HepG2 (cell line): ENCODE results near the gene TBC1D24. TPM values are rescaled to one million over a fixed set of nuclear protein-coding genes. Genes with fewer than 3 reads are reported as not detected.

Source experiments
- ATF6 ChIP-seq: sonication (generic); formaldehyde crosslinking; conservative IDR thresholded peaks from 2 replicates; pipeline ENCODE4 v1.4.0; 2020; ENCODE audit warnings: missing genetic modification reagents
- GTF2F1 ChIP-seq: fragments of 150-350 bp; IDR thresholded peaks from 2 replicates; pipeline ENCODE4 v1.6.1; 2014; ENCODE audit warnings: low read length
- RFXAP ChIP-seq: sonication (generic); formaldehyde crosslinking; IDR thresholded peaks from 2 replicates; pipeline ENCODE4 v1.4.0; 2020; ENCODE audit warnings: missing genetic modification reagents, borderline replicate concordance
- SCMH1 ChIP-seq: sonication (generic); formaldehyde crosslinking; IDR thresholded peaks from 2 replicates; pipeline ENCODE4 v1.9.0; 2021; ENCODE audit warnings: missing genetic modification reagents, mild to moderate bottlenecking, borderline replicate concordance
- SIX4 ChIP-seq: sonication (generic); formaldehyde crosslinking; IDR thresholded peaks from 2 replicates; pipeline ENCODE4 v1.4.0; 2020; ENCODE audit warnings: missing genetic modification reagents
- SP5 ChIP-seq: IDR thresholded peaks from 2 replicates; pipeline ENCODE4 v1.6.1; 2016; ENCODE audit warnings: low read depth, borderline replicate concordance
- U2AF2 ChIP-seq: fragments of 200-400 bp; formaldehyde crosslinking; IDR thresholded peaks from 2 replicates; pipeline ENCODE4 v1.6.1; 2017; ENCODE audit warnings: low read depth, mild to moderate bottlenecking, low read length
- ZBTB4 ChIP-seq: sonication (generic); formaldehyde crosslinking; IDR thresholded peaks from 2 replicates; pipeline ENCODE4 v1.4.0; 2020; ENCODE audit warnings: missing genetic modification reagents, mild to moderate bottlenecking, borderline replicate concordance
- ZNF160 ChIP-seq: sonication (generic); formaldehyde crosslinking; IDR thresholded peaks from 2 replicates; pipeline ENCODE4 v1.8.0; 2022; ENCODE audit warnings: mild to moderate bottlenecking, inconsistent platforms, missing genetic modification reagents
- ZNF335 ChIP-seq: sonication (generic); formaldehyde crosslinking; IDR thresholded peaks from 2 replicates; pipeline ENCODE4 v1.4.0; 2020; ENCODE audit warnings: missing genetic modification reagents
- ZSCAN29 ChIP-seq: sonication (generic); formaldehyde crosslinking; conservative IDR thresholded peaks from 2 replicates; pipeline ENCODE4 v1.4.0; 2020; ENCODE audit warnings: mild to moderate bottlenecking, missing genetic modification reagents
- polyA plus RNA-seq, 8 experiments: library from polyadenylated mRNA; depleted of rRNA in 3 of 8; stranded (reverse) in 7 of 8; unstranded in 1 of 8; fragments of >200 nt; fragmentation: Illumina TruSeq in 4 of 8; extraction: Trizol in 4 of 8; gene quantifications; 2 replicates each; pipeline versions ENCODE4 v1.2.1 to v1.2.3, GENCODE V29; 2011 to 2016; ENCODE audit warnings: low read depth in 4 of 8, missing spikeins in 1 of 8, mixed read lengths in 1 of 8; ENCODE audit not compliant: insufficient read depth in 1 of 8
- total RNA-seq, 5 experiments: library from RNA; depleted of rRNA; stranded (reverse); fragments of >200 nt; fragmentation: Illumina TruSeq; extraction: Trizol; gene quantifications; 2 replicates each; pipeline ENCODE4 v1.2.3, GENCODE V29; 2016; ENCODE audit warnings: low read depth in 1 of 5
- TF ChIP-seq, protein P1 (sequence below): sonication (generic); formaldehyde crosslinking; IDR thresholded peaks from 2 replicates; pipeline ENCODE4 v1.4.0; 2020; ENCODE audit warnings: missing genetic modification reagents
- TF ChIP-seq, protein P2 (sequence below): sonication (generic); formaldehyde crosslinking; IDR thresholded peaks from 2 replicates; pipeline ENCODE4 v1.4.0; 2020; ENCODE audit warnings: missing genetic modification reagents
- TF ChIP-seq, protein P3 (sequence below): sonication (generic); formaldehyde crosslinking; IDR thresholded peaks from 2 replicates; pipeline ENCODE4 v1.4.0; 2020; ENCODE audit warnings: mild to moderate bottlenecking, missing genetic modification reagents, borderline replicate concordance
- TF ChIP-seq, protein P4 (sequence below): sonication (generic); formaldehyde crosslinking; IDR thresholded peaks from 2 replicates; pipeline ENCODE4 v1.5.1; 2020; ENCODE audit warnings: mild to moderate bottlenecking, missing genetic modification reagents, moderate library complexity

The TBC1D24 gene
- total and polyA plus RNA-seq, 2 of the 13 experiments (the other 11 are each of a cell fraction or from before 2014, with no cell fraction given): 7.7 to 13.7 TPM

- TF ChIP-seq SCMH1 (CRISPR knock-in tag): no peak
- no peak for TF ChIP-seq GTF2F1
- TF ChIP-seq, protein P1, sequence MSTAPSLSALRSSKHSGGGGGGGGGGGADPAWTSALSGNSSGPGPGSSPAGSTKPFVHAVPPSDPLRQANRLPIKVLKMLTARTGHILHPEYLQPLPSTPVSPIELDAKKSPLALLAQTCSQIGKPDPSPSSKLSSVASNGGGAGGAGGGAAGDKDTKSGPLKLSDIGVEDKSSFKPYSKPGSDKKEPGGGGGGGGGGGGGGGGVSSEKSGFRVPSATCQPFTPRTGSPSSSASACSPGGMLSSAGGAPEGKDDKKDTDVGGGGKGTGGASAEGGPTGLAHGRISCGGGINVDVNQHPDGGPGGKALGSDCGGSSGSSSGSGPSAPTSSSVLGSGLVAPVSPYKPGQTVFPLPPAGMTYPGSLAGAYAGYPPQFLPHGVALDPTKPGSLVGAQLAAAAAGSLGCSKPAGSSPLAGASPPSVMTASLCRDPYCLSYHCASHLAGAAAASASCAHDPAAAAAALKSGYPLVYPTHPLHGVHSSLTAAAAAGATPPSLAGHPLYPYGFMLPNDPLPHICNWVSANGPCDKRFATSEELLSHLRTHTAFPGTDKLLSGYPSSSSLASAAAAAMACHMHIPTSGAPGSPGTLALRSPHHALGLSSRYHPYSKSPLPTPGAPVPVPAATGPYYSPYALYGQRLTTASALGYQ (CRISPR knock-in tag): peak; percentile 41; the same call in 1 of the 2 replicates
- peak; percentile 64 for TF ChIP-seq SP5 (CRISPR knock-in tag)
- TF ChIP-seq, protein P2, sequence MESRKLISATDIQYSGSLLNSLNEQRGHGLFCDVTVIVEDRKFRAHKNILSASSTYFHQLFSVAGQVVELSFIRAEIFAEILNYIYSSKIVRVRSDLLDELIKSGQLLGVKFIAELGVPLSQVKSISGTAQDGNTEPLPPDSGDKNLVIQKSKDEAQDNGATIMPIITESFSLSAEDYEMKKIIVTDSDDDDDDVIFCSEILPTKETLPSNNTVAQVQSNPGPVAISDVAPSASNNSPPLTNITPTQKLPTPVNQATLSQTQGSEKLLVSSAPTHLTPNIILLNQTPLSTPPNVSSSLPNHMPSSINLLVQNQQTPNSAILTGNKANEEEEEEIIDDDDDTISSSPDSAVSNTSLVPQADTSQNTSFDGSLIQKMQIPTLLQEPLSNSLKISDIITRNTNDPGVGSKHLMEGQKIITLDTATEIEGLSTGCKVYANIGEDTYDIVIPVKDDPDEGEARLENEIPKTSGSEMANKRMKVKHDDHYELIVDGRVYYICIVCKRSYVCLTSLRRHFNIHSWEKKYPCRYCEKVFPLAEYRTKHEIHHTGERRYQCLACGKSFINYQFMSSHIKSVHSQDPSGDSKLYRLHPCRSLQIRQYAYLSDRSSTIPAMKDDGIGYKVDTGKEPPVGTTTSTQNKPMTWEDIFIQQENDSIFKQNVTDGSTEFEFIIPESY (CRISPR knock-in tag): 0 out of 2 replicates have a peak, but pooled peaks have one; percentile 13
- peak; percentile 33; the same call in 1 of the 2 replicates for TF ChIP-seq RFXAP (CRISPR knock-in tag)
- TF ChIP-seq ZNF335 (CRISPR knock-in tag): no peak
- TF ChIP-seq ZNF160 (CRISPR knock-in tag): 0 out of 2 replicates have a peak, but pooled peaks have one; percentile 67
- TF ChIP-seq U2AF2: no peak
- TF ChIP-seq SIX4 (CRISPR knock-in tag): 0 out of 2 replicates have a peak, but pooled peaks have one; percentile 15
- TF ChIP-seq, protein P3, sequence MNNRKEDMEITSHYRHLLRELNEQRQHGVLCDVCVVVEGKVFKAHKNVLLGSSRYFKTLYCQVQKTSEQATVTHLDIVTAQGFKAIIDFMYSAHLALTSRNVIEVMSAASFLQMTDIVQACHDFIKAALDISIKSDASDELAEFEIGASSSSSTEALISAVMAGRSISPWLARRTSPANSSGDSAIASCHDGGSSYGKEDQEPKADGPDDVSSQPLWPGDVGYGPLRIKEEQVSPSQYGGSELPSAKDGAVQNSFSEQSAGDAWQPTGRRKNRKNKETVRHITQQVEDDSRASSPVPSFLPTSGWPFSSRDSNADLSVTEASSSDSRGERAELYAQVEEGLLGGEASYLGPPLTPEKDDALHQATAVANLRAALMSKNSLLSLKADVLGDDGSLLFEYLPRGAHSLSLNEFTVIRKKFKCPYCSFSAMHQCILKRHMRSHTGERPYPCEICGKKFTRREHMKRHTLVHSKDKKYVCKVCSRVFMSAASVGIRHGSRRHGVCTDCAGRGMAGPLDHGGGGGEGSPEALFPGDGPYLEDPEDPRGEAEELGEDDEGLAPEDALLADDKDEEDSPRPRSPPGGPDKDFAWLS: no peak
- no peak for TF ChIP-seq ATF6 (CRISPR knock-in tag)
- TF ChIP-seq ZSCAN29 (CRISPR knock-in tag): no peak
- TF ChIP-seq, protein P4, sequence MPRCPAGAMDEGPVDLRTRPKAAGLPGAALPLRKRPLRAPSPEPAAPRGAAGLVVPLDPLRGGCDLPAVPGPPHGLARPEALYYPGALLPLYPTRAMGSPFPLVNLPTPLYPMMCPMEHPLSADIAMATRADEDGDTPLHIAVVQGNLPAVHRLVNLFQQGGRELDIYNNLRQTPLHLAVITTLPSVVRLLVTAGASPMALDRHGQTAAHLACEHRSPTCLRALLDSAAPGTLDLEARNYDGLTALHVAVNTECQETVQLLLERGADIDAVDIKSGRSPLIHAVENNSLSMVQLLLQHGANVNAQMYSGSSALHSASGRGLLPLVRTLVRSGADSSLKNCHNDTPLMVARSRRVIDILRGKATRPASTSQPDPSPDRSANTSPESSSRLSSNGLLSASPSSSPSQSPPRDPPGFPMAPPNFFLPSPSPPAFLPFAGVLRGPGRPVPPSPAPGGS: 0 out of 2 replicates have a peak, but pooled peaks have one; percentile 61
- TF ChIP-seq ZBTB4 (CRISPR knock-in tag): peak; percentile 78; the same call in 1 of the 2 replicates
These were observed 57.0 kb downstream of the TBC1D24 start (continued) for GRCh38 chr16:2531696-2532493.
